HUDEP-2 (cell line): ENCODE results near the gene YBEY.
"Not testable (repeated sequence)": the region's sequence is repeated elsewhere in the genome, so short reads cannot be mapped to it uniquely, and the experiment has no call there.

Experiments used
- DNase-seq, 76 experiments: peaks; one replicate each; lab custom pipeline; 2025; ENCODE audit not compliant: unreplicated experiment in 76 of 76; lab: John Stamatoyannopoulos, UW

YBEY gene

DNA sequence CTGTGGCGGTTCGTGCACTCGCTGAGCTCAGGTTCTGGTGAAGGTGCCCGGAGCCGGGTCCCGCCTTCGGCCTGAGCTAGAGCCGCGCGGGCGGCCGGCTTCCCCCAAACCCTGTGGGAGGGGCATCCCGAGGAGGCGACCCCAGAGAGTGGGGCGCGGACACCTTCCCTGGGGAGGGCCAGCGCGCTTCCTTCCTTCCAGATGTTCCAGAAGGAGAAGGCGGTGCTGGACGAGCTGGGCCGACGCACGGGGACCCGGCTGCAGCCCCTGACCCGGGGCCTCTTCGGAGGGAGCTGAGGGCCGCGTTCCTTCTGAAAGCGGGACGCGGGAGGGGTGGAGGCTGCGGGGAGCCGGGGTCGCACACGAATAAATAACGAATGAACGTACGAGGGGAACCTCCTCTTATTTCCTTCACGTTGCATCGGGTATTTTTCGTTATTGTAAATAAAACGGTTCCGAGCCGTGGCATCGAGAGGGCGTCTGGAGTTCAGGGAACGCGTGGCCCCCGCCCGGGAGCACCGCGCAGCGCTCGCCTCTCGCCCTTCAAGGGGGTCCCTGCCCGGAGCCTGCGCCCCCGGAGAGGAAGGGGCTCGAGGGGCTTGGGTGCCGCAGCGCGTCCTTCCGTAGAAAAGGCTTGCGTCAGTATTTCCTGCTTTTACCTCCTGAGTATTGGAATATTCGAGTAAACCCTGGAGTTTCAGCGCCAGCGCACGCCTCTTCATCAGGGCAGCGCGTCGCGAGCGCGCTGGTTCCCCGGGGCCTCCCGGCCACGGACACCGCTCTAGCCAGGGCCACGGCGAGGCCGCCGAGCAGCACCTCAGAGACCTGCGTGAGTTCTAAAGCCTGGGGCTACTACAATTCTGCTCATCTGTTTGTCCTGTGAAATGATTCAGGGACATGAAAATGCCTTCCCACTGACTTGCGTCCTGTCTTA is 11.5 kb downstream of the YBEY start:
- DNase-seq, result no peak

DNA sequence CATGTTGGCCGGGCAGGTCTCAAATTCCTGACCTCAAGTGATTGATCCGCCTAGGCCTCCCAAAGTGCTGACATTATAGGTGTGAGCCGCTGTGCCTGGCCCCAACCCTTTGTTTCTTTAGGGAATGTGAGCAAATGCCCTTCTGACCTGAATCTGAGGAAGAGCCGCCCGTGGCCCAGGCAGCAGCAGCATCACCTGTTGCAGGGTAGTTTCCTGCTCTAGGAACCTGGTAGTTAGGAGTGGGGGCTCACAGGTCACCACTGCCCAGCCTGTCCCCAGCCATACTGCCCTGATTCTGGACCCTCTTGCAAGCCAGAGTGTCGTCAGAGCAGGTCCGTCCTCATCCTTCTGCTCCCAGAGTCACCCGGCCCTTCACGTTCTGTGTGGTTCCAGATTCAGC is 13.0 kb downstream of the YBEY start:
- DNase-seq, result no peak

GRCh38 chr21:46301759-46302158 is 15.6 kb downstream of the YBEY start:
- DNase-seq, result no peak

- DNase-seq, result no peak
Observed at GRCh38 chr21:46304437-46304836, 18.3 kb downstream of the YBEY start.

GRCh38 chr21:46304955-46305354 is 18.8 kb downstream of the YBEY start:
- peak in 70 of 76 experiments; percentile 25 to 88 (median 66) for DNase-seq

DNA sequence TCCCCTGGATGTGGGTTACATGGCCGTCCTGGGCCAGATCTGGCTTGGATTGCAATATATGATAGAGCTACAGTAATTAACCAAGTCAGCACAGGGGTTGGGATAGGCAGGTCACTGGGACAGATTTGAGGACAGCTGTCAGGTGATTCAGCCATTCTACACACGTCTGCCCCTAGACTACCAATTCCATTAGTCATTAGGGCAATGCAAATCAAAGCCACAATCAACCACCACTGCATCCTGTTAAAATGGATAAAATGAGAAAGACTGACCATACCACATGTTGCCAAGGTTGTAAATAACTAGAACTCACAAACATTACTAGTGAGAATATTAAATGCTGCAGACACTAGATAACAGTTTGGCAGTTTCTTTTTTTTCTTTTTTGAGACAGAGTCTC is 21.5 kb downstream of the YBEY start:
- DNase-seq, result peak in 7 of 76 experiments; percentile 19 to 49 (median 31)

GRCh38 chr21:46308431-46308830 is 22.3 kb downstream of the YBEY start:
- no peak for DNase-seq

DNA sequence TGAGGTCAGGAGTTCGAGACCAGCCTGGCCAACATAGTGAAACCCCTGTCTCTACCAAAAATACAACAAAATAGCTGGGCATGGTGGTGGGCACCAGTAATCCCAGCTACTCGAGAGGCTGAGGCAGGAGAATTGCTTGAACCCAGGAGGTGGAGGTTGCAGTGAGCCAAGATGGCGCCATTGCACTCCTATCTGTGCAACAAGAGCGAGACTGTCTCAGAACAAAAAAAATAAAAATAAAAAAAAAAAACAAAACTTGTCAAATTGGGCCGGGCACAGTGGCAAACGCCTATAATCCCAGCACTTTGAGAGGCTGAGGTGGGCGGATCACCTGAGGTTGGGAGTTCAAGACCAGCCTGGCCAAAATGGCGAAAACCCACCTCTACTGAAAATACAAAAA is 24.1 kb downstream of the YBEY start:
- not testable (repeated sequence) for DNase-seq

DNA sequence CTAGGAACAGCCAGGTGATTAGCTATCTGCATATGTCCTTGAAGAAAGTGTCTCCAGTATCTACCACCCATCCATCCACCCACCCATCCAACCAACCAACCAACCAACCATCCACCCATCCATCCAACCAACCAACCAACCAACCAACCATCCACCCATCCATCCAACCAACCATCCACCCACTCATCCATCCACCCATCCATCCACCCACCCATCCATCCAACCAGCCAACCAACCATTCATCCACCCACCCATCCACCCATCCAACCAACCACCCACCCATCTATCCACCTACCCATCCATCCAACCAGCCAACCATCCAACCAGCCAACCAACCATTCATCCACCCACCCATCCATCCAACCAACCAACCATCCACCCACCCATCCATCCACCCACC is 25.4 kb downstream of the YBEY start:
- no peak for DNase-seq

- no peak for DNase-seq
Observed at GRCh38 chr21:46312949-46313348, 26.8 kb downstream of the YBEY start.

GRCh38 chr21:46314441-46315020 is 28.4 kb downstream of the YBEY start:
- DNase-seq, result no peak

GRCh38 chr21:46316708-46317324 is 30.7 kb downstream of the YBEY start:
- no peak for DNase-seq

DNA sequence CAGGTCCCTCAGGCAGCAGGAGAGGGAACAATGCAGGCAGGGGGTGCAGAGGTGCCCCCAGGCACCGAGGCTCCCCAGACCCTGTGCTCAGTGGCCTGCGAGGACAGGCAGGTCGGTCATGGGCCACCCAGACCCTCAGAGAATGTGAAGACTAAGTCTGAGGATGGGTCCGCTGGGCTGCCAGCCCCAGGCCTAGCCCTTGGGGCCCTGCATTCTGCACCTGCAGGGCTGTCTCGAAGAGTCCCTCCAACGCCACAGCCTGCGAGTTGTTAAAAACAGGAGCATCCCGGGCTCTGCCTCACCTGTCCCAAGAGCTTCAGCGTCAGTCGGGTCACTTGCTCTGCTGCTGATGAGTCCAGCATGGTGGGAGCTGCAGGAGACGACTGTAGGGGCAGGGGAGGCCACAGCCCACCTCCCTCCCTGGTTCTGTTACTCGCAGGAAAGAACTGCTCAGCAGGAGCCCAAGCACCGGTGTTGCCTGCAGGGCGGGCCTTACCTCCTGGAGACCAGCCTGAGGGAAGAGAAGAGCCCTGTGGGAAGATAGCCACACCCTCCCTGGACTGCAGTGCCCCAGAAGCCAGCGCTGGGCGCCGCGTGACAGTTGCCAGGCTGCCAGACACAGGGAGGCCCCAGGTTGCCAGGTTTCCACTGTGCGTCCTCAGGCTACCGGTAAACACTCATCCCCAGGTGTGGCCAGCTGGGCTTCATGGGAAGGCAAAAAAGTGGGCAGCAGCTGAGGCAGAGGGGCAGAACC is 31.7 kb downstream of the YBEY start:
- peak in 55 of 76 experiments; percentile 13 to 78 (median 48) for DNase-seq

GRCh38 chr21:46318464-46318845 is 32.3 kb downstream of the YBEY start:
- DNase-seq, result peak in 1 of 76 experiments; percentile 50

DNA sequence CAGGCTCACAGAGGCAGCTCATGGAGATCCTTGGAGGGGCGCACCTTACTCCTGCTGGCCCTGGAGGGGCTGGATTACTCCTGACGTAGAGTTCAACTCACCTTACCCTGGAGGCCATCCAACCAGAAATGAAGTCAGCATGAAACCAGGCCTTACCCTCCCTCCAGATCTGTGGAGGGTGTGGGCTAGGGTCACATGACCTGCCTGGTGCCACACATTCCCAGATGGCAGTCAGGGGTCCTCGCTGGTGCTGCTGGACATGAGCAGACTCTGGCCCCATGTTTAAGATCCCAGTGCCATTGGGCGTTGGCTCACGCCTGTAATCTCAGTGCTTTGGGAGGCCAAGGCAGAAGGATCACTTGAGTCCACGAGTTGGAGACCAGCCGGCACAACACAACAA is 33.0 kb downstream of the YBEY start:
- DNase-seq, result peak in 14 of 76 experiments; percentile 8 to 54 (median 32)

GRCh38 chr21:46320331-46320801 is 34.2 kb downstream of the YBEY start:
- DNase-seq, result peak in 75 of 76 experiments; percentile 41 to 100 (median 93)

DNA sequence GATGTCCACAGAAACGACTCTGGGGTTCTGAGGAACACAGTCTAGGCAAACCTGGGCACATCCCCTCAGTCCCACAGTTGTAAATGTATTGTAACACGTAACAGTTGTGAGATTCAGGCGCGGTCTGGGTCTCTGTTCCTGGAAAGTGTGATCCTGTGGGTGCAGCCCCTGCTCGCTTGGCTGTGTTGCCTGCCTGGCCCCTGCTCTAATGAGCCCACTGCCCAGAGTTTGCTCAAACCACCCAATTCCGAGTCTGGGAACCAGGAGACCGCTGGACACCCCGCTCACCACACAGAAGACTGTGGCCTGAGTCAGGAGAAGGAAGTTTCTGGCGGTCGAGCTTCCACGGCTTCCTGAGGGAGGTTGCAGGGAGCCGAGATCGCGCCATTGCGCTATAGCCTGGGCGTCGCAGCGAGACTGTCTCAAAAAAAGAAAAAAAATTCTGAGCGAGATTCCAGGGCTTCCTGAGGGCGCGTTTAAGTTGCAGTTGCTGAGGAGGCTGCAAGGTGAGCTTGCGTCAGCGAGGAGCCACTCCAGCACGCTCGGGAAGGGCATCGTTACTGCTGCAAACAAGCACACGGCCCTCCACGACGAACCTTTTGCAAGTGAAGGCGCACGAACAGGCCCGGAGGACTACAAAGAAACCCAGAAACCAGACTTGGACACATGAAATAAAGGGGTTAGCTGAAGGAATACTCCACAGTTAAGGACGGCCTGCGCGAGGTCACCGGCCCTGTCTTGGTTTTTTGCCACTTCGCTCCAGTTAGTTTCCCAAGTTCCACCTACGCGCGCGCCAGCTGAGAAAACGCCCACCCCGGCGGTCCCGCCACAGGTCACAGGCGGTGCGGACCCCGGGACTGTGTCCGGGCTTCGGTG is 36.4 kb downstream of the YBEY start:
- peak in 28 of 76 experiments; percentile 13 to 64 (median 38) for DNase-seq

DNA sequence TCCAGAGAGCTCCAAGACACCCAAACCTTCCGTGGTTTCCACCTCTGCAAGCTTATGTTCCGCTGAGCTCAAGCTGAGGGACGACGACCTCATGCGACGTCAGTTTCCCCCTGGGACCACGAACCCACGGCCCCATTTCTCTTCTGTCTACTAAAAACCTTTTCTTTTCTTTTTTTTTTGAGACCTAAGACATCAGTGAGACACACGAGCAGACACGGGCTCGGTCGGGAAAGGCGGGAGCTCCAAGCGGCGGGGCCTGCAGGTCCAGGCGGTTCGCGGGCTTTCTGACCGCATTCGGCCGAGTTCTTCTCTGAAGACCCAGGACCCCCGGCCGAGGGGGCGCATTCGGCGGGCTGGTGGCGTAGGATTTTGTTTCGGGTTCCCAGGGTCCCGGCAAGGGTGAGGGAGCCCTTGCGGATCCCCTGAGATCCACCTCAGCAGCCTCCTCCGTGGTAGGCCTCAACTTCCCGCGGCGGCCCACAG is 37.1 kb downstream of the YBEY start:
- DNase-seq, result peak in 8 of 76 experiments; percentile 32 to 77 (median 45)

DNA sequence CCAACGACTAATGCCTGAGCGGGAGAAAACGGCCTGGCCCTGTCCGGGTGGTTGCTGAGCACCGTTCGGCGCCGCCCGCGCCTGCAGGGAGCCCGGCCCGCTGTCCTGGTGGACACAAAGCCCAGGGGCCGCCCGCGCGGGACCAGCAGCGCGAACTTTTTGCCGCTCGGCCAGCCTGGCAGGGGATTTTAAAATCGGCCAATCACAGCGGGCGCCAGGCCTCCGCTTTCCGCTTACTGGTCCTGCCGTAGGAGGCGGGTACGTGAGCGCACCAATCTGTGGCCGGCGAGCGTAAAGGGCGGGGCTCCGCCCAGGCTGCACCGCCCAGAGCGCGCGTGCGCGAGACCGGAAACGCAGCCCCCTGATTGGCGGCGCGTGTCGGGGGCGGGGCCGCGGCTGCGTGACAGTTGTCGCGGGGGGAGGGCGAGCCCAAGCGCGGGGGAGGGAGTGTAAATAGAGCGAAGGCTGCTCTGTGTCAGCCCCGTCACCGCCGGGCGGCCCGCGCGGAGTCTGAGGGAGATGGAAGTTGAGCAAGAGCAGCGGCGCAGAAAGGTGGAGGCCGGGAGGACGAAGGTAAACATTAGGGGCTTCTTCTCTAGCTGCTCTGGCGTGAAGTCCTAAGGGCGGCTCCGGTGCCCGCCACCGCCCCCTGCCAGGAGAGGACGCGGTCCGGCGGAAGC is 37.7 kb downstream of the YBEY start, which contains the start of the genes C21orf58 and PCNT:
Gene C21orf58 (minus strand): TSS at position 161 of the 680 bp plus-strand sequence. CDS start 1,132 bp downstream, outside the sequence.
Gene PCNT (plus strand): TSS at position 447 of the 680 bp plus-strand sequence. CDS start 73 bp downstream, at position 520.
- peak in 75 of 76 experiments; percentile 87 to 100 (median 99) for DNase-seq
